A673 (cell line): Measurements from ENCODE around the gene LARGE2. TPM values are rescaled to one million over a fixed set of nuclear protein-coding genes. Genes with fewer than 3 reads are reported as not detected.

Experiments used
- BruUV-seq: library from RNA; stranded (reverse); fragments of 400-500 nt; replicated peaks from 2 replicates; lab custom pipeline; 2021; lab: Mats Ljungman, UMichigan
- CTCF ChIA-PET: fragments of 300-600 bp; sonication (Branson Sonifier 250); formaldehyde crosslinking; loops from one replicate; lab custom pipeline; 2022; ENCODE audit warnings: antibody characterized with exemption; lab: Charles Lee
- POLR2A ChIA-PET: fragments of 300-600 bp; sonication (Branson Sonifier 250); formaldehyde crosslinking; loops from one replicate; lab custom pipeline; 2022; ENCODE audit warnings: antibody characterized with exemption; ENCODE audit not compliant: low non-redundant PET; lab: Charles Lee
- DNase-seq: peaks from one replicate; pipeline ENCODE4 v3.0.0-alpha.2; 2015; ENCODE audit warnings: low spot score
- H3K27ac ChIP-seq: fragments of 200-600 bp; sonication (generic); 2 replicates; pipeline ENCODE4 v1.5.1; 2016; ENCODE audit warnings: mixed run types, low read depth, mild to moderate bottlenecking, mixed read lengths, antibody characterized with exemption, low read length; ENCODE audit not compliant: poor library complexity, severe bottlenecking
- H3K27me3 ChIP-seq: fragments of 200-600 bp; sonication (generic); replicated peaks from 2 replicates; pipeline ENCODE4 v1.6.1; 2017; ENCODE audit warnings: mixed run types, low read depth, mild to moderate bottlenecking, mixed read lengths, antibody characterized with exemption, low read length; ENCODE audit not compliant: insufficient read depth, poor library complexity
- H3K36me3 ChIP-seq: fragments of 200-600 bp; sonication (generic); 2 replicates; pipeline ENCODE4 v1.6.1; 2016; ENCODE audit warnings: mixed run types, mild to moderate bottlenecking, mixed read lengths, antibody characterized with exemption, low read length; ENCODE audit not compliant: insufficient read depth, poor library complexity, severe bottlenecking
- H3K4me1 ChIP-seq: fragments of 200-600 bp; sonication (generic); 2 replicates; pipeline ENCODE4 v1.6.1; 2017; ENCODE audit warnings: mixed run types, mild to moderate bottlenecking, mixed read lengths, antibody characterized with exemption, low read length; ENCODE audit not compliant: insufficient read depth, poor library complexity, severe bottlenecking
- H3K4me3 ChIP-seq: fragments of 200-600 bp; sonication (generic); 2 replicates; pipeline ENCODE4 v1.5.1; 2016; ENCODE audit warnings: low read depth, mixed run types, mild to moderate bottlenecking, mixed read lengths, low read length; ENCODE audit not compliant: poor library complexity, severe bottlenecking
- H3K9me3 ChIP-seq: fragments of 200-600 bp; sonication (generic); 2 replicates; pipeline ENCODE4 v1.6.1; 2016; ENCODE audit warnings: mixed run types, low read depth, mild to moderate bottlenecking, mixed read lengths, antibody characterized with exemption, low read length; ENCODE audit not compliant: poor library complexity, severe bottlenecking
- CTCF ChIP-seq: fragments of 300-800, 200-600 bp; sonication (generic); conservative IDR thresholded peaks from 2 replicates; pipeline ENCODE4 v1.5.1; 2017; ENCODE audit warnings: low read depth, mild to moderate bottlenecking, antibody characterized with exemption, low read length, moderate library complexity, mixed read lengths
- EZH2 ChIP-seq: fragments of 200-600 bp; sonication (generic); IDR thresholded peaks from 2 replicates; pipeline ENCODE4 v1.6.1; 2017; ENCODE audit warnings: borderline replicate concordance, low read depth, mild to moderate bottlenecking, mixed read lengths, antibody characterized with exemption, low read length; ENCODE audit not compliant: poor library complexity, severe bottlenecking
- intact Hi-C: fragments of 100-400 bp; cut with micrococcal nuclease; formaldehyde crosslinking; loops from one replicate; pipeline ENCODE4 v1.10.0; 2022; ENCODE audit not compliant: unreplicated experiment
- total RNA-seq: library from RNA; stranded (reverse); gene quantifications from 2 replicates; pipeline ENCODE4 v1.2.3, GENCODE V29; 2021

The LARGE2 gene
- total RNA-seq, 1 experiment from 2014 or later = 9.1 TPM

- ChIA-PET CTCF (interaction anchor here (0.6 kb wide), 1 partner anchor 382 kb away, joined by 4 read pairs; no protein-coding TSS in a partner anchor), POLR2A (no interaction called here)
- intact Hi-C loops = loop anchor here (2.0 to 5.0 kb wide), 3 partner anchors 38 to 203 kb away; partner anchors contain the start of genes CRY2 and PHF21A
- H3K27ac ChIP-seq = no peak overlapping the region
- no peaks in the 10 kb centered on the region for H3K9me3 ChIP-seq
- H3K27me3 ChIP-seq = no peaks in the 10 kb centered on the region
- peaks cover 9% of the 10 kb centered on the region for H3K36me3 ChIP-seq
- peaks cover 15% of the 10 kb centered on the region for H3K4me1 ChIP-seq
- no TSS peak for BruUV-seq
- peak overlapping the region; percentile 71 for H3K4me3 ChIP-seq
- no peak for TF ChIP-seq EZH2
- TF ChIP-seq CTCF = no peak
- no peak for DNase-seq
Observed at GRCh38 chr11:45918962-45919675, 3.3 kb upstream of the LARGE2 start.

GRCh38 chr11:45919806-45920530 is 2.5 kb upstream of the LARGE2 start:
- CTCF ChIA-PET = no interaction called here

More at GRCh38 chr11:45919806-45920530, 2.5 kb upstream of the LARGE2 start:
- Histone ChIP-seq H3K36me3 (peaks cover 4% of the 10 kb centered on the region), H3K27ac (no peak overlapping the region), H3K27me3 (no peaks in the 10 kb centered on the region), H3K4me3 (no peak overlapping the region), H3K4me1 (peaks cover 15% of the 10 kb centered on the region), H3K9me3 (no peaks in the 10 kb centered on the region)
- BruUV-seq = no TSS peak
- no peak for DNase-seq
- TF ChIP-seq CTCF (no peak), EZH2 (no peak)
- POLR2A ChIA-PET = no interaction called here
- intact Hi-C loops = loop anchor here (2.0 to 5.0 kb wide), 3 partner anchors 39 to 202 kb away; partner anchors contain the start of genes CRY2 and PHF21A
